ENCODE measurements around the gene CLDND1.

Gene CLDND1

GRCh38 chr3:98514948-98515347, 7.8 kb downstream of the CLDND1 start:
- no peak for DNase-seq (ENCODE audit: low read depth in 2 of 2)

- no peak for DNase-seq (ENCODE audit: low read depth in 2 of 2)
Observed at GRCh38 chr3:98513736-98514135, 9.0 kb downstream of the CLDND1 start.

DNA sequence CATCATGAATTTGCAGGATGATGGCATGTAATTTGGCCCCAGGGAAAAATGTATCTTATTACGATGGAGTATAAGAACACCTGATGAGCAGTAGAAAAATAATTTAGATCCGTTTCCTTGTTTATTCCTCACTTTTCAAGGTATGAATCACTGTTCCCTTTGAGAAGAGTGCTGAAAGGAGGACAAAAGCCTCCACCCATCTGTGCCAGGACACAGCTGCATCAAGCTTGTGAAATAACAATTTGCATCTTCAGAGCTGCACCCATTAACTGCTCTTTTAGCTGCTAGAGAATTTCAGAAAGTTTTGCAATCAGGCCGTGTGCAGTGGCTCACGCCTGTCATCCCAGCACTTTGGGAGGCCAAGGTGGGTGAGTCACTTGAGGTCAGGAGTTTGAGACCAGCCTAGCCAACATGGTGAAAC, 9.6 kb downstream of the CLDND1 start:
- no peak for DNase-seq (ENCODE audit: low read depth in 2 of 2)

DNA sequence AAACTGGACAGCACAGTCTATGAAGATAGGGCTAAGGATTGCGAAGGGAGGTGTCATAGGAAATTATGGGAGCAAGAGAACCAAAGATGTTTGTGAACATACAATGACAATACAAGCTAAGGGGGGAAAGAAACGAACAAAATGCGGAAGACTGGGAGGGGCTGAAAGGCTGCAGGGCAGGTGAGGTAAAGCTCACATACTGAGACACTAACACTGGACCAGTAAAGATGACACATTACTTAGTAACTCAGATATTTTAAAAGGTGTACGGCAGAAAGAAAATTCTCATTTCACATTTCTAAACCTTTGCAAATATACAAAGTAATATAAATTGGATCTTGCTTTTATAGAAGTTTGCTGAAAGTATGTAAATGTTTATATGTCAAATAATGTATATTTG, 10.1 kb downstream of the CLDND1 start:
- no peak for DNase-seq (ENCODE audit: low read depth in 2 of 2)

- no peak for DNase-seq (ENCODE audit: low read depth in 2 of 2)
Observed at GRCh38 chr3:98508582-98508981, 14.1 kb downstream of the CLDND1 start.

DNA sequence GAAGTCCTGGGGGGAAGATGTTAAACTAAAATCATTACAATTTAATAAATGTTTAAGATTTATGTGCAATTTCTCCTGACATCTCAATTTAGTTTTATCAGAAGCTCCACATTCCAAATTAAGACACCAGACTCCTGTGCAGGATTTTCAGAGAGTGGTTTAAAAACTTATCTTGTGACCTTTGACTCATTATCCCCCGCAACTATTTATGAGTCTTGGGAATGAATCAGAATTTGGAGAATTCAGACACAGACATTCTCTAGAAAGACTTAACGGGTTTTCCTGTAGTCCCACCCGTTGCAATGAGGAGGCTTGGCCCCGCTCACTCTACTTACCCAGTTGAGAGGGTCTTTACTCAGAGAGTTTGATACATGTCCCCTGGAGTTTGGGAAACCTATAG, 18.2 kb downstream of the CLDND1 start:
- no peak for DNase-seq (ENCODE audit: low read depth in 2 of 2)

DNA sequence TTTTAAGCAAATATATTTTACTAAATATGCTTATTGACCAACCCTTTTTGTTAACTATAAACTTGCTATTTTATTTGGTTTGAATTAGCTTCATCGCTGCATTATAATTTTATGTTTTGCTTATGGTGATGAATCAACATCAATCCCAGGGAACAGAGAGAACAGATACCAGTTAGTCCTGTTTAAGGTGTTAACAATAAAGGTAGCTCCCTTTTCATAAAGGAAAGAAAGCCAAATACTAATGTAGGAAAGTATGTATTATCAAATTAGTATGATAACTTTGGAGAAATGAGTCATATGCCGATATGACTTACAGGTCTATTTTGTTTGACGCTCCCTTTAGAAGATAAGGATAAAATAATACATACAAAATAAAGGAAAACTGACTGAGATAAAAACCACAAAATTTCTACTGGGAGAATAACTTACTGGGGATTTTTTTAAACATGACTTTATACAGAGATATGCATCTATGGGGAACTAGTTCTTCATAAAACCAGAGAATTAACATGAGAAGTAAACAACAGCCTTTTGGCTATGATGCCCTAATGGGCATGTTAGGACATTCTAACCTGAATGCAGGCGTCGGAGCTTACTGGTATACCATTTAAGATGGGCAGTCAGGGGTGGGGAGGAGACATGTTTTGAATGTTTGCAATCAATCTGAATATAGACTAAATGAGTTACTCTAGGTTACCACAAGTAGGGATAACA, 20.7 kb downstream of the CLDND1 start:
- no peak for DNase-seq (ENCODE audit: low read depth in 2 of 2)

DNA sequence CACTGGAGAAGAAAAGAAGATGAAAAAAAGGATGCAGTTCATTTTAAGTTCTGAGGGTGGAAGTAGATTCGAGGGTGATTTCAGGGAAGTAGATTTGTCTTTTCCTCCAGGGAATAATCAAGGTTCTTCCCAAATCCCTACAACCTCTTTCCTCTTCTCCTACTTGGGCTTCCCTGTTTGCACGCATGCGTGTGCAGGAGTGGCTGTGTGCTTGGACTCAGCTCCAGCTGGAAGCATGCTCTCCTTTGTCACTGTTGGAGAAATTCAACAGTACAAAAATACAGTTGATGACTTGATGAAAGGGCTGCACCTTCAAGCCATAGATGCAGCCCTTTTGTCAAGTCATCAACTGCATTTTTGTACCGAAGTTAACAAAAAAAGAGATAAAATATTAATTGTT, 21.4 kb downstream of the CLDND1 start:
- no peak for DNase-seq (ENCODE audit: low read depth in 2 of 2)

DNA sequence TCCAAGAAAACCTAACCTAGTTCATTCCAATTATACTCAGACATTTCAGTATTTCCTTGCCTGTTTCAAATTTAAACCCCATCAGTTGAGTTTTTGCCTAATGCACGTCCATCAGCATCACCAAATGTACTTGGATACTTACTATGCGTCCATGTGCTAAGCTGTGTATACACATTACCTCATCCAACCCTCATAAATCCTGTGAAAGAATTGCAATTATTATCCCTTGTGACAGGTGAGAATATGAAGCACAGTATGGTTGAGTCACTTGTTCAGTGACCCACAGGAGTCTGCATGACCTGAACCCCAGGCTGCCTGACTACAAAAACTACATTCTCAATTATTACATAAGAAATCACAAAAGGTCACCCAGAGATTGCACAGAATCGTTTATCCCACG, 22.7 kb downstream of the CLDND1 start:
- DNase-seq (ENCODE audit: low read depth in 2 of 2): no peak

- DNase-seq (ENCODE audit: low read depth in 2 of 2): no peak
Observed at GRCh38 chr3:98497381-98497780, 25.3 kb downstream of the CLDND1 start, which contains the start of gene OR5K2. Gene OR5K2, plus strand, starts transcription at chr3:98497681. Its CDS starts 0 bp downstream, at chr3:98497681.

- no peak for DNase-seq (ENCODE audit: low read depth in 2 of 2)
Observed at GRCh38 chr3:98483626-98484025, 39.1 kb downstream of the CLDND1 start.

DNA sequence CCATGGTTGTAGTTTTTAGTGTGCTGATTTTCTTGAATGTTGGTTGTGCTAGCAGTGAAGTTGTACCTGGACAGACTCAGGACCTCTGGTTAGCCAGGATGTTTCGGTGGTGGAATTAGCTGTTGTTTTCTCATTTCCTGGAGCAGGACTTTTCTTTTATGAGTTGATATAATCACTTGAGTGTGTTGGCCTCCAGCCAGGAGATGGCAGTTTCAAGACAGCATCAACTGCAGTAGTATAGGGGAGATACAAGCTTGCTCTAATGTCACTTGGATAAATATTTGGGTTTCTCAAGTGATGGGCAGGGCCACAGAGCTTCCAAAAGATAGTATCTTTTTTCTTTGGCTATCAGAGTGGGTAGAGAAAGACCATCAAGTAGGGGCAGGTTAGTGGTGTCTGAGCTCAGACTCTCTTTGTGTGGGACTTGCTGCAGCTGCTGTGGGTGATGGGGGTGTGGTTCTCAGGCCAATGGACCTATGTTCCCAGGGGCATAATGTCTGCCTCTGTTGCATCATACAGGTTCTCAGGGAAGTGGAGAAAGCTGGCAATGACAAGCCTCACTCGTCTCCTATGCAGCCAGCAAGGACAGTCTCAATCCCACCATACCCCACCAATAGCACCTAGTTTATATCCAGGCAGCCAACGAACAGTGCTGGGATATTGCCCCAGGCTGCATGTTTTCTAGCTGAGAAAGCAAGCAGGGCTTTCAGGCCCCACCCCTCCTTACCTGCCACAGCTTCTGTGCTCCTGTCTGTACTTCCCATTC, 39.8 kb downstream of the CLDND1 start:
- no peak for DNase-seq (ENCODE audit: low read depth in 2 of 2)
